ENCODE data around the gene USP17L5.
"Not testable (repeated sequence)": the region's sequence is repeated elsewhere in the genome, so short reads cannot be mapped to it uniquely, and the experiment has no call there.

USP17L5 gene

DNA sequence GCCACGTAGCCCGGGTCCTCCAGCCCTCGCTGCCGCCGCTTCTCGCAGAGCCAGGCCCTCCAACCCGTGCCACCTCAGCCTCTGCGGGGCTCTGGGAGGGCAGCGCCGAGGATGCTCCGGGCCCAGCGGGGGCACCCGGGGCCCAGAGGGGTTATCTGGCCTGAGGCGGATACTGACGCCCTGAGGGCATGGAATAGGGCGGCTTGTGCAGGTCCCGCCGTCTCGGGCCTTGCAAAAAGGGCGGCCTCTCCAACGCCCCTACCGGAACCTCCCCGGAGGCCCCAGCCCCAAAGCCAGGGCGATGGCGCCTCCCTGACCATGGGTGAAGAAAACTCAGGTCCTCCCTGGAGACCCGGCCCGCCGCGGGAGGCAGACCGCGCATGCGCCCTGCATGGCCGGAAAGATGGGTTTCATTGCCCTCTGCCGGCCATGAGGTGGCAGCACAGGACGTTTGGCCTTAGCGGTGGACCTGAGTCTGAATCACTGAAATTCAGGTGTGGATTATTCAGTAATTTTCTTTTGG, 41.9 kb downstream of the USP17L5 start:
- not testable (repeated sequence) for H3K4me1 Mint-ChIP-seq; H3K36me3 Mint-ChIP-seq (ENCODE audit: low read depth); H3K9me3 Mint-ChIP-seq; H3K27me3 Mint-ChIP-seq (ENCODE audit: low read depth); H3K27ac Mint-ChIP-seq
- TF ChIP-seq, protein P1, sequence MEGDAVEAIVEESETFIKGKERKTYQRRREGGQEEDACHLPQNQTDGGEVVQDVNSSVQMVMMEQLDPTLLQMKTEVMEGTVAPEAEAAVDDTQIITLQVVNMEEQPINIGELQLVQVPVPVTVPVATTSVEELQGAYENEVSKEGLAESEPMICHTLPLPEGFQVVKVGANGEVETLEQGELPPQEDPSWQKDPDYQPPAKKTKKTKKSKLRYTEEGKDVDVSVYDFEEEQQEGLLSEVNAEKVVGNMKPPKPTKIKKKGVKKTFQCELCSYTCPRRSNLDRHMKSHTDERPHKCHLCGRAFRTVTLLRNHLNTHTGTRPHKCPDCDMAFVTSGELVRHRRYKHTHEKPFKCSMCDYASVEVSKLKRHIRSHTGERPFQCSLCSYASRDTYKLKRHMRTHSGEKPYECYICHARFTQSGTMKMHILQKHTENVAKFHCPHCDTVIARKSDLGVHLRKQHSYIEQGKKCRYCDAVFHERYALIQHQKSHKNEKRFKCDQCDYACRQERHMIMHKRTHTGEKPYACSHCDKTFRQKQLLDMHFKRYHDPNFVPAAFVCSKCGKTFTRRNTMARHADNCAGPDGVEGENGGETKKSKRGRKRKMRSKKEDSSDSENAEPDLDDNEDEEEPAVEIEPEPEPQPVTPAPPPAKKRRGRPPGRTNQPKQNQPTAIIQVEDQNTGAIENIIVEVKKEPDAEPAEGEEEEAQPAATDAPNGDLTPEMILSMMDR (IDR thresholded peaks at IDR 0.05; ENCODE audit: unreplicated experiment in 3 of 3): peak; percentile 53 to 54 (median 53)
- H3K4me3 Mint-ChIP-seq: peak overlapping the region in 2 of 3 experiments; percentile 3 to 23

DNA sequence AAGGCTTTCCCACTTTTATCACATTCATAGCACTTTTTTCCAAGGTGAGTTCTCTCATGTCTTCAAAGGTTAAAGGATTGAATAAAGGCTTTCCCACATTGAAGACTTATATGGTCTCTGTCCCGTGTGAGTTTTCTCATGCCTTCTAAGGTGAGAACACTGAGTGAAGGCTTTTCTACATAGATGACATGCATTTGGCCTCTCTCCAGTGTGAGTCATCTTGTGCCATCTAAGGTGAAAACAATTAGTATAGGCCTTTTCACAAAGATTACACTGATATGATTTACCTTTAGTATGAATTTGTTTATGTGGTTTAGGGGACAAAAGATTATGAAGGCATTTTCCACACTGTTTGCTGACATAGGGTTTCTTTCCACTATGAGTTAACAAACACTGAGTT, 44.9 kb downstream of the USP17L5 start:
- no peaks in the 10 kb centered on the region for H3K27me3 Mint-ChIP-seq (ENCODE audit: low read depth)
- no peak overlapping the region for H3K4me3 Mint-ChIP-seq
- H3K4me1 Mint-ChIP-seq: no peaks in the 10 kb centered on the region
- no peak overlapping the region for H3K27ac Mint-ChIP-seq
- TF ChIP-seq, protein P1 (IDR thresholded peaks at IDR 0.05; ENCODE audit: unreplicated experiment in 3 of 3): no peak
- H3K9me3 Mint-ChIP-seq: peaks cover 2% of the 10 kb centered on the region
- no peaks in the 10 kb centered on the region for H3K36me3 Mint-ChIP-seq (ENCODE audit: low read depth)

DNA sequence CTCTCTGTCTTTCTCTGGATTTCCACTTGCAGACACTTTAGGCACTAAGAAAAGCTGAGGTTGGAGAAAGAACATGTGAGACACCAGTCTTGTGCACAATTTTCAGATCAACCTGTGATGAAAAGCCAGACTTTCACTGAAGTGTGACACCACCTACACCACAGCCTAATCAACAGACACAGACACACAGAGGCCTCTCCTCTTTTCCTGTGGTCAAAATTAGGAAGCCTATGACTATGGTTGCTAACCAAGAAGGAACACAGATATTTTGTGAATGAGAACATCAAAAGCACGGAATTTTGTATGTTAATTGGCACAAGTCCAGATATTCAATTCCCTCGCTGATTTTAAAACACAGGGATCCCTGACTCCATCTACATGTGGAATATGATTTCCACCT, 49.8 kb downstream of the USP17L5 start:
- H3K4me1 Mint-ChIP-seq; H3K9me3 Mint-ChIP-seq; H3K4me3 Mint-ChIP-seq; H3K27ac Mint-ChIP-seq; H3K27me3 Mint-ChIP-seq (ENCODE audit: low read depth); H3K36me3 Mint-ChIP-seq (ENCODE audit: low read depth): not testable (repeated sequence)
